Measurements from ENCODE around the gene HDAC9.

HDAC9 gene

GRCh38 chr7:18580950-18581349 lies 85.4 kb downstream of the HDAC9 start:
- no peak for DNase-seq (ENCODE audit: low read depth in 3 of 3, low spot score in 1 of 3)

- no peak for DNase-seq (ENCODE audit: low read depth in 3 of 3, low spot score in 1 of 3)
Measured at GRCh38 chr7:18583305-18583704, 87.8 kb downstream of the HDAC9 start.

GRCh38 chr7:18590241-18590640 lies 94.7 kb downstream of the HDAC9 start:
- no peak for DNase-seq (ENCODE audit: low read depth in 3 of 3, low spot score in 1 of 3)

GRCh38 chr7:18590744-18591340 lies 95.3 kb downstream of the HDAC9 start:
- DNase-seq (ENCODE audit: low read depth in 3 of 3, low spot score in 1 of 3) = no peak

GRCh38 chr7:18593602-18594279 lies 98.2 kb downstream of the HDAC9 start:
- DNase-seq (ENCODE audit: low read depth in 3 of 3, low spot score in 1 of 3) = no peak

GRCh38 chr7:18597754-18598153 lies 102.2 kb downstream of the HDAC9 start:
- DNase-seq (ENCODE audit: low read depth in 3 of 3, low spot score in 1 of 3) = no peak

- DNase-seq (ENCODE audit: low read depth in 3 of 3, low spot score in 1 of 3) = no peak
Measured at GRCh38 chr7:18607025-18607424, 111.5 kb downstream of the HDAC9 start.

- no peak for DNase-seq (ENCODE audit: low read depth in 3 of 3, low spot score in 1 of 3)
Measured at GRCh38 chr7:18610331-18610948, 114.9 kb downstream of the HDAC9 start.

GRCh38 chr7:18614841-18615240 lies 119.3 kb downstream of the HDAC9 start:
- DNase-seq (ENCODE audit: low read depth in 3 of 3, low spot score in 1 of 3) = no peak

- DNase-seq (ENCODE audit: low read depth in 3 of 3, low spot score in 1 of 3) = no peak
Measured at GRCh38 chr7:18619311-18619710, 123.8 kb downstream of the HDAC9 start.

- DNase-seq (ENCODE audit: low read depth in 3 of 3, low spot score in 1 of 3) = no peak
Measured at GRCh38 chr7:18623389-18623788, 127.8 kb downstream of the HDAC9 start.

GRCh38 chr7:18624459-18624858 lies 128.9 kb downstream of the HDAC9 start:
- DNase-seq (ENCODE audit: low read depth in 3 of 3, low spot score in 1 of 3) = no peak

GRCh38 chr7:18626086-18626485 lies 130.5 kb downstream of the HDAC9 start:
- DNase-seq (ENCODE audit: low read depth in 3 of 3, low spot score in 1 of 3) = no peak

GRCh38 chr7:18626717-18627116 lies 131.2 kb downstream of the HDAC9 start:
- DNase-seq (ENCODE audit: low read depth in 3 of 3, low spot score in 1 of 3) = no peak

GRCh38 chr7:18637516-18637915 lies 142.0 kb downstream of the HDAC9 start:
- no peak for DNase-seq (ENCODE audit: low read depth in 3 of 3, low spot score in 1 of 3)

- no peak for DNase-seq (ENCODE audit: low read depth in 3 of 3, low spot score in 1 of 3)
Measured at GRCh38 chr7:18638594-18639452, 143.3 kb downstream of the HDAC9 start.

- no peak for DNase-seq (ENCODE audit: low read depth in 3 of 3, low spot score in 1 of 3)
Measured at GRCh38 chr7:18639711-18640110, 144.2 kb downstream of the HDAC9 start.

GRCh38 chr7:18644981-18645380 lies 149.4 kb downstream of the HDAC9 start:
- no peak for DNase-seq (ENCODE audit: low read depth in 3 of 3, low spot score in 1 of 3)

- no peak for DNase-seq (ENCODE audit: low read depth in 3 of 3, low spot score in 1 of 3)
Measured at GRCh38 chr7:18647582-18647981, 152.0 kb downstream of the HDAC9 start.

- DNase-seq (ENCODE audit: low read depth in 3 of 3, low spot score in 1 of 3) = no peak
Measured at GRCh38 chr7:18648849-18649758, 153.6 kb downstream of the HDAC9 start.

Data from stimulated activated CD4-positive, alpha-beta T cell treated with anti-CD3 and anti-CD28 coated beads, TNF-alpha, amount 100 ng/mL, for 1 hour (primary cell).